Right atrium auricular region (tissue), 2 donors: ENCODE results near the gene XXYLT1. TPM values are rescaled to one million over a fixed set of nuclear protein-coding genes. Genes with fewer than 3 reads are reported as not detected.

Experiments
- DNase-seq: peaks from one replicate; pipeline ENCODE4 v3.0.0-alpha.2; 2019; ENCODE audit warnings: low spot score
- H3K27ac ChIP-seq, 2 donors: fragments of 200-600 bp; sonication (generic); 1 replicate in 1 of 2; 2 replicates in 1 of 2; pipeline ENCODE4 v1.5.1; 2016 to 2019
- H3K27me3 ChIP-seq, 2 donors: fragments of 200-600 bp; sonication (generic); one replicate each; pipeline versions ENCODE4 v1.5.1 to v1.6.0; 2017 to 2019
- H3K36me3 ChIP-seq: fragments of 200-600 bp; sonication (generic); one replicate; pipeline ENCODE4 v1.5.1; 2016
- H3K4me1 ChIP-seq, 2 donors: fragments of 200-600 bp; sonication (generic); one replicate each; pipeline versions ENCODE4 v1.5.1 to v1.6.0; 2017 to 2019
- H3K4me3 ChIP-seq, 2 donors: fragments of 200-600 bp; sonication (generic); 1 replicate in 1 of 2; 2 replicates in 1 of 2; pipeline ENCODE4 v1.5.1; 2017 to 2019; ENCODE audit warnings: mild to moderate bottlenecking in 1 of 2, moderate library complexity in 1 of 2
- H3K9me3 ChIP-seq, 2 donors: fragments of 200-600 bp; sonication (generic); one replicate each; pipeline ENCODE4 v1.5.1; 2019
- CTCF ChIP-seq, 2 donors: fragments of 200-600 bp; sonication (generic); IDR thresholded peaks; one replicate each; pipeline ENCODE4 v1.5.1; 2019; ENCODE audit warnings: antibody characterized with exemption in 2 of 2
- total RNA-seq, 2 donors: library from RNA; depleted of rRNA; stranded (reverse); fragments of >200 nt; gene quantifications; one replicate each; pipeline ENCODE4 v1.1.0, GENCODE V29; 2016

XXYLT1 gene
- total RNA-seq, 2 donors from 2014 or later, result 4.6 to 6.7 TPM

DNA sequence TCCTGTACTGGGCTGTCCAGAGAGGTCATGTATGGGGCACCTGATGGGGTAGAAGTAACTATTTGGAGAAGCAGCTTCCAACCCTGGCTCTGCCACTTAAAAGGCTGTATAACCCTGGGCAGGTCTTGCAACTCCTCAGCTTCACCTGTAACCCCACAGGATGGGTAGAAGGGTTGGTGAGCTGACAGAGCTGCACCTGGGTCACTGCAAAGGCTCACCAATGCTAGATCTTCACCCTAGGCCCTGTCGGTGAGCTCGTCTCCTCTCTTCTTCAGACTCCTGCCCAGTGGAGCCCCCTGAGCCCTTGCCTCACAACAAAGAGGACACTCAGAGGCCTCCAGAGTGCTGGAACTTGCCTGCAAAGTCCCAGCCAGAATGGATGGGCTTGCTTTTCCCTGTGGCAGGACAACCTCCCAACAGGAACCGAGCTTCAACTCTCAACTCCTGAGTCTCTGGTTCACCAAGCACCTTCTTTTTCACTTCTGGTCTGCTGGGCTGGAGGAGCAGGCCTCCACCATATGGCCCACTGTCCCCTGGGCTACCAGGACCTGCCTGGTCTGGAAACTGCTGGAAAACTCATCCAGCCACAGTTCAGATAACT is 45.9 kb downstream of the XXYLT1 start:
- no peak for TF ChIP-seq CTCF (IDR thresholded peaks at IDR 0.05)
- peak; percentile 32 for DNase-seq
- H3K27me3 ChIP-seq, result no peaks in the 10 kb centered on the region
- H3K9me3 ChIP-seq, result no peaks in the 10 kb centered on the region
- H3K27ac ChIP-seq, result no peak overlapping the region
- no peaks in the 10 kb centered on the region for H3K36me3 ChIP-seq
- no peak overlapping the region for H3K4me3 ChIP-seq
- peaks cover 0 to 40% of the 10 kb centered on the region in 2 donors for H3K4me1 ChIP-seq

GRCh38 chr3:195224156-195224979 is 46.6 kb downstream of the XXYLT1 start:
- H3K27me3 ChIP-seq, result no peaks in the 10 kb centered on the region
- H3K36me3 ChIP-seq, result no peaks in the 10 kb centered on the region
- no peaks in the 10 kb centered on the region for H3K9me3 ChIP-seq
- peak; percentile 54 for DNase-seq
- no peak overlapping the region for H3K4me3 ChIP-seq
- H3K27ac ChIP-seq, result peak overlapping the region; percentile 35 to 46
- peaks cover 0 to 40% of the 10 kb centered on the region in 2 donors for H3K4me1 ChIP-seq
- no peak for TF ChIP-seq CTCF (IDR thresholded peaks at IDR 0.05)

GRCh38 chr3:195221876-195222617 is 48.9 kb downstream of the XXYLT1 start:
- DNase-seq, result no peak
- no peak overlapping the region for H3K4me3 ChIP-seq
- H3K36me3 ChIP-seq, result no peaks in the 10 kb centered on the region
- peaks cover 0 to 40% of the 10 kb centered on the region in 2 donors for H3K4me1 ChIP-seq
- no peaks in the 10 kb centered on the region for H3K27me3 ChIP-seq
- H3K9me3 ChIP-seq, result no peaks in the 10 kb centered on the region
- H3K27ac ChIP-seq, result peak overlapping the region; percentile 14 to 46
- no peak for TF ChIP-seq CTCF (IDR thresholded peaks at IDR 0.05)

GRCh38 chr3:195221015-195221853 is 49.7 kb downstream of the XXYLT1 start:
- H3K27me3 ChIP-seq, result no peaks in the 10 kb centered on the region
- H3K9me3 ChIP-seq, result no peaks in the 10 kb centered on the region
- H3K4me3 ChIP-seq, result no peak overlapping the region
- H3K4me1 ChIP-seq, result peaks cover 0 to 40% of the 10 kb centered on the region in 2 donors
- H3K36me3 ChIP-seq, result no peaks in the 10 kb centered on the region
- no peak for DNase-seq
- H3K27ac ChIP-seq, result peak overlapping the region; percentile 14 to 46
- TF ChIP-seq CTCF (IDR thresholded peaks at IDR 0.05), result no peak
